GM19193 (cell line): ENCODE results near the gene ATP11A.

Experiments
- POLR2A ChIP-seq: IDR thresholded peaks from 4 replicates; pipeline ENCODE4 v1.6.1; 2011; ENCODE audit not compliant: insufficient read depth, insufficient read length; ENCODE audit errors: extremely low read depth

ATP11A gene

GRCh38 chr13:112696869-112697465 lies 7.1 kb downstream of the ATP11A start:
- no peak for TF ChIP-seq POLR2A

DNA sequence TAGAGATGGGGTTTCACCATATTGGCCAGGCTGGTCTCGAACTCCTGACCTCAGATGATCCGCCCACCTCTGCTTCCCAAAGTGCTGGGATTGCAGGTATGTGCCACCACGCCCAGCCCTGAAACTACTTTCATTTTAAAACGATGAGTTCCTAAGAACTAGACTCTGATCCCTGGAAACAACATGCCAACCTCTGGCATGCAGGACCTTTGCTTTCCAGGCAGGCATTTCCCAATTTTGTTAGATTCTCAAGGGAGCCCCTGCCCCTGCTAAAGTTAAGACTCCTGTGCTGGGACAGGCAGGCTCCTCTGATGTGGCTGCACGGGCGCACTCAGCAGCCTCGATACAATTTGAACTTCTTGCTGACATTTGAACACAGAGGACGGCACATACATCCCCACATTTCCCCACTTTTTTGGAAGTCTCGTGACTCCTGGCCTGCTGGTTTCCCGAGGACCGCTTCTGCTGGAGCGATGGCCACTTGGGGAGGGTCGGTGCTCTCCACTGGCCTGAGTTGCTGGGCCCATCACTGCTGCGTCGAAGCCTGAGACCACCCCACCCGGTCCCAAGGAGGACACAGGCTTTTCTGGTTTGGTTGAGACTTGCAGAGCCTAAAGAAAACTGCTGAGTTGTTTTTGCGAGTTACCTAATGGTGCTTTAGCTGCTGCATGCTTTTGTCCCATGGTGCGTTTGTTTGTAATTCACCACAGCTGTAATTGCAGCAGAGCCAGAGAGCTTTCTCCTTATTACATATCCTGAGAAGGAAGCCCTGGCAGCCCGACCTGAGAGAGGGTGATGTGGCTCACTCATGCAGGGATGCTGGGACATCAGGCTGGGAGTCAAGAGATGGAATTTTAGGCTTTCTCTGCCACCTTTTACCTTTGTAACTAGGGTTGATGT lies 8.2 kb downstream of the ATP11A start:
- no peak for TF ChIP-seq POLR2A

- no peak for TF ChIP-seq POLR2A
Measured at GRCh38 chr13:112699322-112699918, 9.6 kb downstream of the ATP11A start.

- TF ChIP-seq POLR2A = no peak
Measured at GRCh38 chr13:112700291-112701060, 10.6 kb downstream of the ATP11A start.

DNA sequence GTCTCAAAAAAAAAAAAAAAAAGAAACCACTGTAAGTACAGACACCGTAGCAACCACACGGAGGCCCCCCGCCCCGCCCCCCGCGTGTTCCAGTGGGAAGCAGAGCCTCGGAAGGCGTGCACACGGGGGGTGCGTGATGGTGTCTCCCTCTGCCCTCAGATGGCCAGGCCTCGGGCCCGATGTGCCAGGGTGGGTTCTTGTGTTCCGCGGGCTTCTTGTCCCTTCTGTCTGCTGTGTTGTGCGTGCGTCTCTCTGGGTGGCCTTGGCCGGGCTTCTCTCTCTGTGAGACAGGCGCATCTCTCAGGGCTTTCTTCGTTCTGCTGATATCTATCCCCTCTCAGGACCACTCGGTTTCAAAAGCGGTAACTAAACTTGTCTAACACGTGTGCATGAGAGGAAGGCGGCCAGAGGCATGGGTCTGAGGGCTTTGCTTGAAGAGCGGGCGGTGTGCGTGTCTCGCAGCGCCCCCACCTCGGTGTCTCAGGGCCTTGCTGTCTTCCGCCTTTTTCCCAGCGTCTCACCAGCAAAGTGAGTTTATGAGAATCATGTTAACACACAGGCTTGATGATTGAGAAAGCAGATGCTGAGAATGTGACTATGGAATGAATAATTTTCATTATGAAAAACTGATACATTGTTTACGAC lies 12.6 kb downstream of the ATP11A start:
- no peak for TF ChIP-seq POLR2A

DNA sequence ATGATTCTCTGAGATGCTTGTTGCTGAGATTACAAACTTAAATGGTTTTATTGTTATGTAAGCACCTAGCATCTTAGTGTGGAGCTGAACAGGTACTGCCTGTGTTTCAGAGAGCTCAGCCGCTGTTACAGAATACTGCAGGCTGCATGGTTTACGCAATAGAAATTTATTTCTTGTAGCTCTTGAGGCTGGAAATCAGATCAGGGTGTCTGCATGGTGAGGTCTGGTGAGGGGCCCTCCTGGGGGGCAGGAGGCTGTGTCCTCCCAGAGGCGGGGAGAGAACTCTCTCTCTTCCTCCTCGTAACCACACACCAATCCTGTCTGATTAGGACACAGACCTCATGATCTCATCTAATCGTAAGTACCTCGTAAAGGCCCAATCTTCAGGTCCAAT lies 13.1 kb downstream of the ATP11A start:
- no peak for TF ChIP-seq POLR2A

GRCh38 chr13:112703449-112704284 lies 13.8 kb downstream of the ATP11A start:
- no peak for TF ChIP-seq POLR2A

DNA sequence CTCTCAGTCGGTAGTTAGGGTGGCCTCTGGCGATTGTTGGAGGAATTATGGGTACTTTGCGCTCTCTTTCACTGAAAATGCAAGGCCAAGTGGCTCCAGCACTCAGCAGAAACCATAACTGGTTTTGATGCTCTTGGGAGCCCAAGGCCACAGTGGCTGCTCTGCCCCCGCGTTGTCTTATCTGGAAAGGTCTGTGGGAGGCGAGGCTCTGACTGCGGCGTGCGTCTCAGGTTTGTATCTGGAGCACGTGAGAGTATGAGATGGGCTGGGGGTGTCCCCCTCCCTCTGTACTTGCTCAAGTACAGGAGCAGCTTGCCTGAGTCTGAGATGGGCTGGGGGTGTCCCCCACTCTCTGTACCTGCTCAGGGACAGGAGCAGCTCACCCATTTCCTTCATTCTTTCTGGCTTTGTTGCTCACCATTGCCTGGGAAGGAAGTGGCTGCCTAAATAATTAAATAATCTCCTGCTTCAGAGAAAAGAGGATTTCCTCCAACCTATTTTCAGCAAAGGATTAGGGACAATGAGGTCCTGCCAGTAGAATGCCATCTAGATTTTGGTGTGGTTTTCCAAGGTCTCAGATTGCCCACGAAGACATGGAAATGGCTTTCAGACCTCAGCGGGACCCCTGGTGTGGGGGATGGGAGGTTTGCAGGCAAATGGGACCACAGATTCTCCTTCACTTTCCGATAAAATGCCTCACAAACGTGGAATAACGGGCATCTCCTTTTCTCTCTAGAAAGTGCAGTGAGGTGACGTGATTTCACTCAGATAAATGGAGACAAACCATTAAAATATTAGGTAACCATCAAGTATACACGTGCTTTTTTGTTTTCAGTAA lies 14.7 kb downstream of the ATP11A start:
- TF ChIP-seq POLR2A = no peak

DNA sequence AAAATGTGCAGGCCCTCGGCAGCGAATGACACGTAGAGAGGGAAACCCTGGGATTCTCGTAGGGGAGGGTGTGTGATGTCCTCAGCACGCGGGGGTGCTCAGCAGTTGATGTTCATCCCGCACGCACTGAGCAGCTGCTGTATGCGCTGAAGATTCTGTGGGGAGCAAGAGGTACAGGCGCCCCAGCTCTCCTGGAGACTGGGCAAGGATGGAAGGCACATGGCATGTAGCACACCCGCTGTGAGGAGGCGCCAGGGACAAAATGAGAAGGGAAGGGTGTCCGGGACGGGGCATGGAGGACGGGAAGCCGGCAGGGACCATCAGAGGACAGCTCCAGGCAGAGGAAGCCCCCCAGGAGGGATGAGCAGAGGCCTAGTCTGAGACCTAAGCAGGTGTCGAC lies 15.4 kb downstream of the ATP11A start:
- TF ChIP-seq POLR2A = no peak

DNA sequence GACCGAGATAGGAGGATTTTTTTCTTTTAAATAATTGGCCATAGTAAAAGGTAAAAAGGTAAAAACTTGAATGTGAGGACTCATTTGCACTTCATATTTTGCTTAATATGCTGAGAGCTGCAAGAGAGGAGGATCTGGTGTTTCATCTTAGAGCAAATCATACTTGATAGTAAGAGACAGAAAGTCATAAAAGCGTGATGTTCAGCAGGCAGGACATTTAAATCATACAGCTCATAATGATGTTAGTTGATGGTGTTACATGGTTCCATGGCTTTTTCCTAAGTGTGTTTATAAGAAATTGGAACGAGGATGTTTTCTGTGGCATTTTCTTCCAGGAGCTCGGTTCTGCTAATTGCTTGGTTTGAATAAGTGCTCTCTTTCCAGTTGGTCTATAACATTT lies 16.3 kb downstream of the ATP11A start:
- TF ChIP-seq POLR2A = no peak

GRCh38 chr13:112708560-112709240 lies 18.9 kb downstream of the ATP11A start:
- TF ChIP-seq POLR2A = no peak

- TF ChIP-seq POLR2A = no peak
Measured at GRCh38 chr13:112709825-112710783, 20.3 kb downstream of the ATP11A start.
